Retina (tissue), 1 donor: ENCODE measurements around the gene CRBN.

ENCODE experiments used
- DNase-seq: peaks from one replicate; pipeline ENCODE4 v3.0.0-alpha.2; 2016

Gene CRBN

GRCh38 chr3:3179407-3180094 lies at the start of gene CRBN:
Gene CRBN, minus strand, starts transcription at chr3:3179691. Its CDS starts 4 bp downstream, at chr3:3179687.
- peak; percentile 94 for DNase-seq

- DNase-seq: no peak
Observed at GRCh38 chr3:3227640-3228039, 48.1 kb upstream of the CRBN start.

- DNase-seq: no peak
Observed at GRCh38 chr3:3221528-3221927, 42.0 kb upstream of the CRBN start.

- no peak for DNase-seq
Observed at GRCh38 chr3:3216401-3216800, 36.9 kb upstream of the CRBN start.

- no peak for DNase-seq
Observed at GRCh38 chr3:3212781-3213440, 33.4 kb upstream of the CRBN start.

- no peak for DNase-seq
Observed at GRCh38 chr3:3209714-3210113, 30.2 kb upstream of the CRBN start.

- no peak for DNase-seq
Observed at GRCh38 chr3:3209057-3209456, 29.6 kb upstream of the CRBN start.

- DNase-seq: no peak
Observed at GRCh38 chr3:3201611-3202010, 22.1 kb upstream of the CRBN start.

GRCh38 chr3:3200632-3201212 lies 21.2 kb upstream of the CRBN start:
- peak; percentile 75 for DNase-seq

GRCh38 chr3:3199306-3199705 lies 19.8 kb upstream of the CRBN start:
- no peak for DNase-seq

GRCh38 chr3:3196148-3196861 lies 16.8 kb upstream of the CRBN start:
- peak; percentile 36 for DNase-seq

- DNase-seq: no peak
Observed at GRCh38 chr3:3194861-3195260, 15.4 kb upstream of the CRBN start.

- DNase-seq: no peak
Observed at GRCh38 chr3:3192286-3192675, 12.8 kb upstream of the CRBN start.

- DNase-seq: no peak
Observed at GRCh38 chr3:3191675-3192285, 12.3 kb upstream of the CRBN start.

GRCh38 chr3:3189961-3190360 lies 10.5 kb upstream of the CRBN start:
- no peak for DNase-seq

- DNase-seq: no peak
Observed at GRCh38 chr3:3189102-3189727, 9.7 kb upstream of the CRBN start.

- DNase-seq: no peak
Observed at GRCh38 chr3:3184876-3185275, 5.4 kb upstream of the CRBN start.

- DNase-seq: no peak
Observed at GRCh38 chr3:3180456-3180855, 965 bp upstream of the CRBN start.

- DNase-seq: peak; percentile 17
Observed at GRCh38 chr3:3178498-3179328, 778 bp downstream of the CRBN start.

- no peak for DNase-seq
Observed at GRCh38 chr3:3177861-3178497, 1.5 kb downstream of the CRBN start.

- DNase-seq: no peak
Observed at GRCh38 chr3:3172627-3173026, 6.9 kb downstream of the CRBN start.
